DLD1 (cell line): Measurements from ENCODE around the gene SP9.

Experiments
- in situ Hi-C: cut with HindIII; loops from 2 replicates; pipeline ENCODE4 v1.10.0; 2017; ENCODE audit warnings: low sequenced_read_pairs

SP9 gene

DNA sequence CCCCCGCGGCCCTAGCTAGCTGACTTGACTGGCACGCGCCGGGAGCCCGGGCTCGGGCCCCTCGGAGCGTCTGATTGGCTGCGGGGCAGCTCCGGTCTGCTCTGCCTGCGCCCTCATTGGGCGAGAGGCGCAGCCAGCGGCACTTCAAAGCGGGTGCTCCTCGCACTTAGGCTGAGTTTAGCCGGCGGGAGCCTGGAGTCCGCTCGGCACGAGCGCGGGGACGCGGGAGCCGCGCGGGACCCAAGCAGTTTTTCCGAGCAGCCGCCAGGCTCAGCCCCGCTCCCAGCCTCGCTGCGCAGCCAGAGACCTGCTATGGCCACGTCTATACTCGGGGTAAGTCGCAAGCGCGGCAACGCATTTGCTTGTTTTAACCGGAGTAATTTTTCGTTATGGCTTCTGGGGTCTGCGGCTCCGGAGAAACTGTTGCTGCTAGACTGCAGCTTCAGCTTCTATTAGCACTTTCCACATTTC, at the start of gene SP9:
SP9 (plus strand) TSS at position 174 of the 471 bp plus-strand sequence; CDS start at position 313, 139 bp downstream.
- in situ Hi-C loops, result no loop called here

DNA sequence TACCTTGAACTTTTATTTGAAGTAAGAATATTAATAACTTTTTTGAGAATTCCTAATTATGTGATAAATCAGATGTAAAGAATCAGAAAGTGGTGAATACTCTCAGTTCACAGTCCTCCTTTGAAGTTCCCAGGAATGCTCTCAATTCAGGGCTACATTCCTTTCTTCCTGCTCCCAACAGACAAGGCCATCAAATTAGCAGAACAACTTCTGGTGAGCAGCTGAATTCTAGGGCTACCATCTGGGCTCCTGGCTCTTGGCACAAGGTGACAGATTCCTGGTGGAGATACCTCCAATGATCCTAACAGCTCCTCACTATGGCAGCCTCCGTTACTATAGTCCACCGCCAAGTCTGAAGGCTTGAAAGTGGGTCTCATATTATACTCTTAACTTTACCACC, 48.6 kb upstream of the SP9 start:
- in situ Hi-C loops, result no loop called here

DNA sequence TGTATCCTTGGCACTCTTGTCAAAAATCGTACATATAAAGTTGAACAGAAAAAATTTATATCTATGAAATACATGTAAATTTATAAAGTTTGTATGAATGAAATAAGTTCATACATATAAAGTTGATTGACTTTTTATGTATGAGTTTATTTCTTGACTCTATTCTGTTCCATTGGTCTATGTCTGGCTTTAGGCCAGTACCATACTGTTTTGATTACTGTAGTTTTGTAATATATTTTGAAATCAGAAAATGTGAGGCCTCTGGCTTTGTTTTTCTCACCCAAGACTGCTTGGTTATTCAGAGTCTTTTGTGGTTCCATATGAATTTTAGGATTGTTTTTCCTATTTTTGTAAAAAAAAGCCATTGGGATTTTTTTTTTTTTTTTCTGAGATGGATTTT, 41.8 kb upstream of the SP9 start:
- in situ Hi-C loops, result no loop called here

DNA sequence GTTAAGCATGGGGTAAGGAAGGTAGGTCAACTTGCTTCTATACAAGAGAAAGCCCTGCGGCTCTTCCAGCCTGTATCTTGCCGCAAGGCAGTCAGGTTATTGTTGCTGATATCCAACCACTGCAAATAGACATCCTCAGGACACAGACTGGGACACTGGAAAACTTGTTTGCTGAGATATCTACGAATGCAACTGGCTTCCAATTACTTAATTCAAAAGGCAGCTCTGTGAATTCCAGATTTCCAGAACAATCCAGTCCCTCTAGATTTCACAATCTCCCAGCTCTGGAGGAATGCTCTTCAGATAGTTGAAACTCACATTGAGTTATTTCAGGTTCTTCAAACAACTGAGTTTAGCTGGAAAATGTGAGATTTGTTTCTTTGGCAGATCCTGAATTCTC, 34.6 kb upstream of the SP9 start:
- in situ Hi-C loops, result no loop called here

DNA sequence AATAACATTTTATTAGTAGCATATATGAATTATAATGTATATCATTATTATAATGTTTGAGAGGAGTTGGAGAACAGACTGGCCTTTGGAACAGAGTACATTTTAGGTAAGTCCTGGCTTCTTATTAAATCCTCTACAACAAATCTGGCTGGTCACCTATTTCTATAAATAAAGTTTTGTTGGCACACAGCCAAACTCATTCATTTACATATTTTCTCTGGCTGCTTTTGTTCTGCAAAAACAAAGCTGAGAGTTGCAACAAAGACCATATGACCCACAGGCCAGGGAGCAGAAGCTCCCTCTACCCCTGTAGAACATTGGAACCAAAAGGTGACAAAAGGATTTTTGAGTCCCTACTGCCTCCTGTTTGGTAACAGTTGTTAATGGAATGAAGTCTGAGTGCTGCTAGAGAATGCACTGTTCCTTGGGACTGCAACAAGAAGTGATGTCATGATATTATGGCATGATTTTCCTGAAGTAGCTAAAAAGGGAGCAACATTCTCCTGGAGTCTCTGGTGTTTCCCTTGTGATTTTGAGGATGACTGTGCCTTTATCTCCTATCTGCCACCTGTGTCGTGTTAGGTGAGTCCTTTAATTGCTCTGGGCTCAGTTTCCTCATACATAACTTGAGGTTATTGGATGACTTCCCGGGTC, 22.0 kb upstream of the SP9 start:
- in situ Hi-C loops, result no loop called here

DNA sequence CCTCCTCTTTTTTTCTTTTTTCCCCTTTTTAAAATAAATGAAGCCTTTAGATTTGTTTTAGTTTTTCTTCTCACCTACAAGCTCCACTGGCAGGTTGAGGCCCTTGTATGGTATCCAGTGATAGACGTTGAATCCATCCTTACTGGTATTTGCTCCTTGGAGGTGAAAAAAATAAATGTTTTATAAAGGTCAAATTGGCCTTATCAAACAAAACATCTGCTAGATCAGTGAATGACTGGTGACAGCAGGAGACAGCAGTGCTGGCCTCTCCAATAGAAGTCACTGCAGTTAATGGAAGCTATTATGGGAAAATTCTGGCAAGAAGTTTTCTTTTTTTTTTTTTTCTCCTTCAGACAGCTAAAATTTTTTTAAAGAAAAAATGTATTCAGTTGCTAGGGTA, 12.6 kb upstream of the SP9 start:
- in situ Hi-C loops, result no loop called here

DNA sequence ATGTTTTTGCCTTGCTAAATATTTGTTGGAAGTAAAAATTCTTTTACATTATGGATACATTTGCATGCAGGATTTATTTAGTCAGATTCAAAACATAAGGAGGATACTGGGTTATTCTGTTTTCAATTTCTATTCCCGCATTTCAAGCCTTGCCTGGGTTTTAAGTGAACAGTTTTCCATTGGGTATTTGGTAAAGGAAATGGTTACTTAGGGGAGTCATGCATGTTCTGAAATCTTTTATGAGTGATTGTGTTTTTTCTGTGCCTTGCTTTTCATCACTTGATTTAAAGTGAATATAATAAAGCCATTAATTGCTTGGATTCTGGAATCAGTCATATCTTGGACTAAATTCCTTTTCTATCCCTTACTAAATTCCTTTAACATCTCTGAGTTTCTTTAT, 12.0 kb upstream of the SP9 start:
- in situ Hi-C loops, result no loop called here

DNA sequence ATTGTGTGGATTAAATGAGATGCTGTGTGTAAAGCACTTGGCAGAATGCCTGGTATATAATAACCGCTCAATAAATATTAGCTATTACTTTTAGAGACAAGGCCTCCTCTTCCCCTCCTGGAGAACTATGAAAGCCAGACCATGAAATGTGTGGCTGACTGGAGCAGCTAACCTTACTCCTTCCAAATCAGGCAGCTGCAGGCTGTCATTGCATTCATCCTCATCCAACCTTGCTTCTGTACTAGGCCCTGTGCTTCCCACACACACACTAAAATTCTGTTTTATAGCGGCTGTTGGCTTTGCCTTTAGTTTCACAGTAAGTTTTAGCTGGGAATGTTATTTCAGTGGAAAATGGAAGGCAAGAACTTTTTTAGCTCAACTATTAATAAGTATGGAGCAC, 10.2 kb upstream of the SP9 start:
- in situ Hi-C loops, result no loop called here

DNA sequence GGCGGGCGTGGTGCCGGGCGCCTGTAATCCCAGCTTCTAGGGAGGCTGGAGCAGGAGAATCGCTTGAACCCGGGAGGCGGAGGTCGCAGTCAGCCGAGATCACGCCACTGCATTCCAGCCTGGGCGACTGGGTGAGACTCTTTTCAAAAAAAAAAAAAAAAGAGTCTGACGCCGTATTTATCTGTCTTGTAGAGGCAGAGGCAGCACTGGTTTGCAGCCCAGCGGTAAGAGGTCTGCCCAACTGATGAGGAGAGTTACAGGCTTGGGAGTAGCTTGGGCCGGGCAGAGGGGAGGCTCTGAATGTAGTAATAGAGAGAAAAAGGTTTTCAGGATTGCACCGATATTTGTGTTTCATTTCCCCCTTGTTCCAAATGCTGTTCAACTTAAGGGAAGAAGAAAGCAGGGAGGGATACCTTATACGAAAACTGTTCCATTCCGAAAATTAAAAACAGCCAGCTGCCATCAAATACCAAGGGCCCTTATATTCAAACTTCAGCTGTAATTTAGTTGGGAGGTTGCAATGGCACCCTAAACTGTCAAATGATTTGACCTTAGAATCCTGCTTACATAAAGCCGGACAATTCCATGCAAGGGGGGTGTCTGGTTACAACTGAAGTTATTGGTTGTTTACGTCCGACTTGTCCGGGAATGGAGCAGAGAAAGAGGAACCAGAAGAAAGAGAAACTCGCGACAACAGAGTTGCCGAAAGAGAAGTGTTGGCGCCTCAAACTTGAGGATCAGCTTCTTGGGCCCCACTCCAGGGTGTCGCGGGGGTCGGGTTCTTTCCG, 9.2 kb upstream of the SP9 start:
- in situ Hi-C loops, result no loop called here

DNA sequence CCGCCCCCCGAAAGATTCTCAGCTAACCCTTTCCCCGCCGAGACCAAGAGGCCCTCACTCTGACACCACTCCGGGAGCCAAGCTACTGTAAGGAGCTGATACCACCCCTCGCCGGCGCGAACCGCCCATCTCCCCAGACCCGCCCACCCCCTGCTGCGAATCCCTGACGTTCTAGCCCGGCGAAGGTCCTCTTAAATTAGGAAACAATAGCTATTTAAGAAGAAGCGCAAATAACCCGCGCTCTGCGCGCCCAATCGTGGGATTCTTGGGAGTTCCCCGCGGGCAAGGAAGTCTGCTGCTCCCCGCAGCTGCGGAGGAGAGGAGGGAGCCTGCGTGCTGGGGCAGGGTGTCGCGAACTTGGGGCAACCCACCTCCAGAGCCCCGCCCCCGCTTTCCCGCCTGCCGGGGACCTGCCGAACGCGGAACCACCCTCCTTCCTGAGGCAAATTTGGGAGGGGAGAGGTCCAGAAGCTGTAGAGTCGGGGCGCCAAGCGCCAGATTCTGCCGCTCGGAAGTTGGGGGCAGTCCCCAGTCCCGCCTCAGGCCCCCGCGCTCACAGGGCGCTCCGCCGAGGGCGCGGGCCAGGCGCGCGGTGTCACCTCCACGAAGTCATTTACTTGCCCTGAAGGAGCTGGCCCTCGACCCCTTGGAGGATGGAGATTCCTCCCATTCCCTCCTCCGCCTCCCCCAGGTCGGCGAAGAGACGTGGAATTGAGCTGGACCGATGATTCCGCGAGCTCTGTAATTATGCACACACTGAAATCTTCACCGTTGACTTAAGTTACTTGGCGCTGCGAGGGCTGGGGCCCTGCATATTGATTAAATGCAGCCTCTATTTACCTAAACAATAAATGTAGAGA, 8.4 kb upstream of the SP9 start:
- in situ Hi-C loops, result no loop called here

DNA sequence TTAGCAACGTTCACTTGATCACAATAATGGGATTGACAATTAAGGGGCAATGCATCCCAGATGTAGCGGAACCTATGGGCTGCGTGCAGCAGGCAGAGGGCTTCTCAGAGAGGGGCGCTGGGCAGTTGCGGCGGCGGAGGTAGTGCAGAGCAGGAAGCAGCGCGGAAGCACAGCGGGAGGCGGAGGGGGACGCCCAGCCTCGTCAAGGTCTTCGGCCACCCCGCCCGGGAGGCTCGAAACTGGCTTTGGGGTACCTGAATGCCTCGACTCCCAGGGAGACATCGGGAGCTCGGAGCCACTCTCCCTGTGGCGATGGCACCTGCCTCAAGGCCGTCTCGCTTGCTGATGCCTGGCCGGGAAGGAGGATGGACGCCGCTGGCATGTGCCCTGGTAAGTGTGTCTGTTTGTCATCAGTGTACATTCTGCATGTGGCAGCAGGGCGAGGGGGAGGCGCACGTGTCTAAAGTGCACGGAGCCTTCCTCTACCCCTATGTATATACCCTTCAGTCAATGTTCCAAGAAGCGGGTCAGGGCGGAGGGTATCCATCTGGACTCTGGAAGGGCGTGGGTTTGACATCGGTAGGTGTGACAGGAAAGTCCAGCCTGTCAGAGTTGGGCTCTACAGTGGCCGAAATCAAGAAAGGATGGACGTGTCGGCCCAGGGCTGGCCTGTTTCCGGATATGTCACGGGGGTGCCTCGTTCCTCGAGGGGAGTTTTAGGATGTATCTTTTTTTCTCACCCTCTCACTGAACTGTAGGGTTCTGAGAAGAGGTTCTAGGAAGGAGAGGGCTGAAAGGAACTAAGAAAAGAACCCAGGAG, 7.5 kb upstream of the SP9 start:
- in situ Hi-C loops, result no loop called here

DNA sequence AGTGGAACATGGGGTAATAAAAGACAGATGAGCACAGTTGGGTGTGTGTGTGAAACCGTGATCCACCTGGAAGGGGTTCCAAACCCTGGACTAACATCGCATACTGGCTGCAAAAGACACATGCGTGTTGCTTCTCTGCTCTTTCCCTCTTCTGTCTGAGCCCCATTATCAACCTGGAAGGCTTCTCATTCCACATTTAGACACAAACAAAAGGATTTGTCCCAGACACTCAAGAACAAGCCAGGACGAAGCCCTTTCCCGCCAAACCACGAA, 7.0 kb upstream of the SP9 start:
- in situ Hi-C loops, result no loop called here

DNA sequence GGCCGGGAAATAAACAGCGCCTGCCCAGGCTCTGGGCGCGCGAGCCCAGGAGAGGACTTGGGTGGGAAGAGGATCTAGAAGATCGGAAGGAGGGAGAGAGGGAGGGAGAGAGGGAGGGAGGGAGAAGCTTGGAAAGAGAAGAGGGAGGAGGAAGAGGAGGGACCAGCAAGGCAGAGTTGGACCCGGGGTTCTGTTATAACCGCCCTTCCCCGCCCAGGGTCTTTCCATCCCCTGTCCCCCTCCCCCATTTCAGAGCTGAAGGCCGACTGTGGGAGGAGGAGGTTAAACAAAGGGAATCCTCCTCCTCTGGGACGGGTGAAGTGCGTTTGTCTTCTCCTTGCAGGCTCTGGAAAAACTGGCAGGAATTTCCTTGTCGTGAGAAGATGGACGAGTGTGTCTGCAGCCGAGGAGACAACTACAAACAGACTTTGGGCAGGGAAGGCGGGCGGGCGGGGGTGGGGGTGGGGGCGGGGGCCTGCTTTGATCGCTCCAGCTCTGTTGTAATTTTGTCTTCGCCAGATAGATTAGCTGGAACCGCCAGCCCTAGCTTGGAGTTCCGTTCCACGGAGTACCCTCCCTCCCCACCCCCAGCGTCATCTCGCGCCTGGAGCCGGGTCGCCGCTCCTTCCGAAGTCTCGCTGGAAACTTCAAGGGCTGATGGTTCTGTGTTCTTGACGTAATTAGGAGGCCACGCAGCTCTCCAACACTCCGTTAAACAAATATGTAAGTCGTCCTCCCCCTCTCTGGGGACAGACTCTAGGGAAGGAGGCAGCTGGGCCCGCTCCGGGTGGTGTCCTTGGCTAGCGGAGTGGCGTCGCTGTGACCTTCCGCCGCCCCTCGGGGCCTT, 6.4 kb upstream of the SP9 start:
- in situ Hi-C loops, result no loop called here

DNA sequence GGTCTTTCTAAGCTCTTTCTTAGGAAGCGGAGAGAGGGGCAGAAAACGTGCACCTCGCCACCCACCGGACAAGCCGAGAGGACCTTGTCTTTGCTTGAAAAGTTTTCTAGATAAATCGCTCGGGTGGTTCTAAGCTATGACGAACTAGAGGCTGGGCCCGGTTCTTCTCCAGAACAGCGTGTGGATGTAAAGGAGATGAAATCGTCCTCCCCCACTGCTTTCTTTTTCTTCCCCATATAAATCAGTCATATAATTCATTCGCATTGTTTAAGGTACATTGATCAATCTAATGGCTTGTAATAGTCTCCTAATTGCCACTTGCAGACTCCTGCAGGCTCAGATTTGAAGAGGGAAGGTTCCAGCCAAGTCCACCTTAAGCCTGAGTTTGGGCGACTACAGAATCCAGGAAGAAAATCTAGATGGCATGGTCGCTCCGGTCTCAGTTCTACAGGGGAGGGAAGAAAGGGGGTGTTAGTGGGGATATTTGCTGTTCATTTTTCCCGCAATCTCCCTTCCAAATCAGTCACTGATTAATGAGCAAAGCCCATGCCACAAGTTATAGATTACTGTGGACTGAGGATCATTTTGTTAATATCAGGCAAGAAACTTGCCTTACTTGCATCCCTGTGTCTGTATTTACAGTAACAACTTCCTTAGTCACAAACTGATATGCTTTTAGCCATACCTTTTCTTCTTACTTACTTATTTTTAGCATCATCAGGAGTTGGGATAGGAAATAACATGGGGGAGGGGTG, 5.6 kb upstream of the SP9 start:
- in situ Hi-C loops, result no loop called here

DNA sequence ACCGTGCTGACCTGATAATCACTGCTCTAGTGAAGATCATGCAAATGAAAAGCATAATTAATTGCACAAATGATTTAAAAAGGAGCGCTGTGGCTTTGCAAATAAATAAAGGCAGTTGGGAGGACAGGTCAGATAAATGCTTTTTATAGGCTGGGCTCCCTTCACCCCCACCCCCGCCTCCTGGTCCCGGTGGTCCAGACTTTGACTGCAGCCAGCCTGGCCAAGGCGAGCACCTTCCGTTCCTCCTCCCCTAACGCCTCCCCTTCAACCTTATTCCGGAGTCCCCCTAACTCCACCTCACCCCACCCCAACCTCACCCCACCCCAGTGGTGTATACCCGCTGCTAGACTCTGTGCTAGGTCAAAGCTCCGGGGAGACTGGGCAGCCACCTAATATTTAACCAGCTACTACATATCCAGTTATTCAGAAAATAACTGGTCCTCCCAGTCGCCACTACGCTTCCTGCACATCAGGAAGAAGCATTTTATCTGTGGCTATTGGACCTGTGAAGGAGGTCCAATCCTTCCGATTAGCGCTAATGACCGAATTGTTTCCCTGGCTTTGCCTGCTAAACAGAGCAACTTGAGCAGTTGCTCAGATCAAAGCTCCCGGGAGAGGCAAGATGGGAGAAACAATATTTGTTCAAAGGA, 3.7 kb upstream of the SP9 start:
- in situ Hi-C loops, result no loop called here

DNA sequence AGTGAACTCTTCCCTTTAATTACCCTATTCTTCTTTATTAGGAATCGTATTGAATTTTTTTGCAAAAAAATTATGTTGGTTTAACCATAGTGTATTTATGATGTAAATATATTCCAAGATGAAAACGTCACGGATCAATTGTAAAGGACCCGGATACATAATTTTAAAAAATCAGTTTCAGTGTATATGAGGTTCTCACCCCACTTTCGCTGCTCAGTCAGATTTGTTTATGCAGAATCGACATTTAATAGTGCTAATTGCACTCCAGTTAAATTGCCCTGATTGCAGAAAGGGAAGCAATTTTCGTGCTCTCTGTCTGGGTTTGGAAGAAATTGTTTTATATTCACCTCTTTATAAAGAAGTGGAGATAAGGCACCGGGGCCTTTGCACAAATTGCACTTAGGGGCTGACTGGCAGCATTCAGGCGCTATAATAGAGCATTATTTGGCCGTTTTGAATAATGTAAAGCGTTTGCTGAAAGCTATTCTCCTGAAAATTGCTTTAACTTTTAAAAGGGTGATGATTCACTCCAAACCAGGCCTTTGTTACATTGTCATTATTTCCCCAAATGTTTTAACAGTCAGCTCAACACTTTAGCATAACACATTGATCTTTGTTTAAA, 3.0 kb upstream of the SP9 start:
- in situ Hi-C loops, result no loop called here

DNA sequence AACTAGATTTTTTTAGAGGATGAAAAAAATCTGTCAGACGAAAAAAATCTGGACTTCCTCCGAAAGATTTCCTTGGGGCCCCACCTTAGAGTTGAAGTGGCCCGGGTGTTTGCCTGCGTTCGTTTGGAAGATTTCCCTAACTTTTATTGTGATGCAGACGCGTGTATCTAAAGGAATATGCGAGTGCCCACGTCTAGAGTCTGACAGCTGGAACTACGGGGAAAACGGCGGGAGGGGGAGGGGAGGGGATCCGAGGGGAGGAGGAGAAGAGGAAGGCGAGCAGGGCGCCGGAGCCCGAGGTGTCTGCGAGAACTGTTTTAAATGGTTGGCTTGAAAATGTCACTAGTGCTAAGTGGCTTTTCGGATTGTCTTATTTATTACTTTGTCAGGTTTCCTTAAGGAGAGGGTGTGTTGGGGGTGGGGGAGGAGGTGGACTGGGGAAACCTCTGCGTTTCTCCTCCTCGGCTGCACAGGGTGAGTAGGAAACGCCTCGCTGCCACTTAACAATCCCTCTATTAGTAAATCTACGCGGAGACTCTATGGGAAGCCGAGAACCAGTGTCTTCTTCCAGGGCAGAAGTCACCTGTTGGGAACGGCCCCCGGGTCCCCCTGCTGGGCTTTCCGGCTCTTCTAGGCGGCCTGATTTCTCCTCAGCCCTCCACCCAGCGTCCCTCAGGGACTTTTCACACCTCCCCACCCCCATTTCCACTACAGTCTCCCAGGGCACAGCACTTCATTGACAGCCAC, 2.4 kb upstream of the SP9 start:
- in situ Hi-C loops, result no loop called here

DNA sequence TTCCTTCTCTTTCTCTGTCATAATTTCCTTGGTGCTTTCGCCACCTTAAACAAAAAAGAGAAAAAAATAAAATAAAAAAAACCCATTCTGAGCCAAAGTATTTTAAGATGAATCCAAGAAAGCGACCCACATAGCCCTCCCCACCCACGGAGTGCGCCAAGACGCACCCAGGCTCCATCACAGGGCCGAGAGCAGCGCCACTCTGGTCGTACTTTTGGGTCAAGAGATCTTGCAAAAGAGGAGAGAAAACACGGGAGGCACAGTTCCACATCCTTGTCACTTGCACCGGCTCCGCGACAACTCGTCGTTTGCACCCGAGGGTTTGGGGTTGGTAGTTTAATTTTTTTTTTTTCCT, 1.8 kb upstream of the SP9 start:
- in situ Hi-C loops, result no loop called here
